SH-SY5Y (cell line): ENCODE data around the gene EPB41L2.

Experiments
- GATA2 ChIP-seq: IDR thresholded peaks from 2 replicates; pipeline ENCODE4 v1.6.1; 2011; ENCODE audit warnings: mild to moderate bottlenecking, low read depth, low read length
- GATA3 ChIP-seq: IDR thresholded peaks from 2 replicates; pipeline ENCODE4 v1.6.1; 2011; ENCODE audit warnings: low read depth, mild to moderate bottlenecking, low read length, moderate library complexity

DNA sequence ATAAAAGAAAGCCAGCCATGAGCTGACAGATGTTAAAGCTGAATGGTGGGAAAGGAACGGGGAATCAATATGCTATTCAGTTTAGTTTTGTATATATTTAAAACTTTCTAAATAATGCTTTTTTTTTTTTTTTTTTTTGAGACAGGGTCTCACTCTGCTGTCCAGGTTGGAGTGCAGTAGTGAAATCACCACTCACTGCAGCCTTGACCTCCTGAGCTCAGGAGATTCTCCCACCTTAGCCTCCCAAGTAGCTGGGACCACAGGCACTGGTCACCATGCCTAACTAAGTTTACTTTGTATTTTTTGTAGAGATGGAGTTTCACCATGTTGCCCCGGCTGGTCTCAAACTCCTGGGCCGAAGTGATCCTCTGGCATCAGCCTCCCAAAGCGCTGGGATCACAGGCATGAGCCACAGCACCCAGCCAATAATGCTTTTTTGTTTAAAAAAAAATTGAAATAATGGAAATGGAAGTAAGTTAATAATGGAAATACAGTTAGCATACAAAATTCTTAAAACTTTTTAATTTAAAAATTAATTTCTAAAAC lies 19.1 kb downstream of the EPB41L2 start:
- no peak for TF ChIP-seq GATA2
- no peak for TF ChIP-seq GATA3
